ENCODE data around the gene CEACAM3.

- no peak for TF ChIP-seq CTCF (IDR thresholded peaks at IDR 0.05)
- TF ChIP-seq POLR2AphosphoS5 (IDR thresholded peaks at IDR 0.05) = no peak
Measured at GRCh38 chr19:41801792-41802211, 5.4 kb downstream of the CEACAM3 start.
